ENCODE data around the gene ABCB6. TPM values are rescaled to one million over a fixed set of nuclear protein-coding genes. Genes with fewer than 3 reads are reported as not detected.

The ABCB6 gene
- total RNA-seq, 4 donors from 2014 or later = 8.2 to 31.6 (median 24.7) TPM

- no peak for TF ChIP-seq CTCF (IDR thresholded peaks at IDR 0.05; ENCODE audit: low read depth)
These were observed 26.0 kb upstream of the ABCB6 start for GRCh38 chr2:219244789-219245147.

GRCh38 chr2:219243291-219243761 lies 24.6 kb upstream of the ABCB6 start:
- no peak for TF ChIP-seq CTCF (IDR thresholded peaks at IDR 0.05; ENCODE audit: low read depth)

GRCh38 chr2:219234331-219234730 lies 15.6 kb upstream of the ABCB6 start:
- TF ChIP-seq CTCF (IDR thresholded peaks at IDR 0.05; ENCODE audit: low read depth) = no peak

GRCh38 chr2:219230059-219230540 lies 11.3 kb upstream of the ABCB6 start:
- TF ChIP-seq CTCF (IDR thresholded peaks at IDR 0.05; ENCODE audit: low read depth) = no peak

- no peak for TF ChIP-seq CTCF (IDR thresholded peaks at IDR 0.05; ENCODE audit: low read depth)
These were observed 10.7 kb upstream of the ABCB6 start, which contains the start of the genes ANKZF1 and ATG9A for GRCh38 chr2:219229305-219230058. Gene ANKZF1 (plus strand): TSS chr2:219229806. CDS start chr2:219230258, 452 bp downstream. Gene ATG9A (minus strand): TSS chr2:219229636. CDS start chr2:219228024, 1,612 bp downstream.

- TF ChIP-seq CTCF (IDR thresholded peaks at IDR 0.05; ENCODE audit: low read depth) = no peak
These were observed 10.2 kb upstream of the ABCB6 start for GRCh38 chr2:219228911-219229304.

- no peak for TF ChIP-seq CTCF (IDR thresholded peaks at IDR 0.05; ENCODE audit: low read depth)
These were observed 9.5 kb upstream of the ABCB6 start for GRCh38 chr2:219228041-219228910.

Measured in subcutaneous adipose tissue (tissue), 4 donors.